GM23338 (cell line): ENCODE results near the gene ATP5MK.

Source experiments
- CTCF ChIP-seq, 2 experiments: fragments of 200-600 bp in 1 of 2; sonication (generic) in 1 of 2; conservative IDR thresholded peaks; 2 replicates each; pipeline versions ENCODE4 v1.5.1 to v1.6.1; 2016 to 2017; ENCODE audit warnings: antibody characterized with exemption in 2 of 2, low read depth in 2 of 2, mild to moderate bottlenecking in 2 of 2, moderate library complexity in 1 of 2
- EZH2 ChIP-seq: fragments of 200-600 bp; sonication (generic); IDR thresholded peaks from one replicate; pipeline ENCODE4 v1.8.0; 2017; ENCODE audit warnings: antibody characterized with exemption, mild to moderate bottlenecking, low read depth; ENCODE audit not compliant: unreplicated experiment
- JUNB ChIP-seq: IDR thresholded peaks from one replicate; pipeline ENCODE4 v1.6.1; 2016; ENCODE audit warnings: antibody characterized with exemption; ENCODE audit not compliant: unreplicated experiment
- POLR2AphosphoS5 ChIP-seq: IDR thresholded peaks from 2 replicates; pipeline ENCODE4 v1.6.1; 2016; ENCODE audit warnings: antibody characterized with exemption, low read depth
- REST ChIP-seq: IDR thresholded peaks from one replicate; pipeline ENCODE4 v1.6.1; 2018; ENCODE audit warnings: antibody characterized with exemption; ENCODE audit not compliant: unreplicated experiment
- STAT1 ChIP-seq: IDR thresholded peaks from one replicate; pipeline ENCODE4 v1.6.1; 2016; ENCODE audit warnings: antibody characterized with exemption; ENCODE audit not compliant: unreplicated experiment

- TF ChIP-seq CTCF (conservative IDR thresholded peaks at IDR 0.05; ENCODE audit: low read depth in 2 of 2): no peak
- no peak for TF ChIP-seq JUNB
- TF ChIP-seq POLR2AphosphoS5: no peak
- TF ChIP-seq EZH2: no peak
- no peak for TF ChIP-seq REST
- TF ChIP-seq STAT1: no peak
Observed at GRCh38 chr10:103431902-103432301, 35.6 kb upstream of the ATP5MK start.
